GM18508 (cell line): ENCODE measurements around the gene PARP4.
"Not testable (repeated sequence)": the region's sequence is repeated elsewhere in the genome, so short reads cannot be mapped to it uniquely, and the experiment has no call there.

ENCODE experiments used
- ATAC-seq: cut with Tn5 transposase; IDR thresholded peaks from one replicate; pipeline ENCODE4 v1.9.1; 2021; ENCODE audit warnings: moderate number of reproducible peaks; ENCODE audit not compliant: insufficient read depth, unreplicated experiment

Gene PARP4

DNA sequence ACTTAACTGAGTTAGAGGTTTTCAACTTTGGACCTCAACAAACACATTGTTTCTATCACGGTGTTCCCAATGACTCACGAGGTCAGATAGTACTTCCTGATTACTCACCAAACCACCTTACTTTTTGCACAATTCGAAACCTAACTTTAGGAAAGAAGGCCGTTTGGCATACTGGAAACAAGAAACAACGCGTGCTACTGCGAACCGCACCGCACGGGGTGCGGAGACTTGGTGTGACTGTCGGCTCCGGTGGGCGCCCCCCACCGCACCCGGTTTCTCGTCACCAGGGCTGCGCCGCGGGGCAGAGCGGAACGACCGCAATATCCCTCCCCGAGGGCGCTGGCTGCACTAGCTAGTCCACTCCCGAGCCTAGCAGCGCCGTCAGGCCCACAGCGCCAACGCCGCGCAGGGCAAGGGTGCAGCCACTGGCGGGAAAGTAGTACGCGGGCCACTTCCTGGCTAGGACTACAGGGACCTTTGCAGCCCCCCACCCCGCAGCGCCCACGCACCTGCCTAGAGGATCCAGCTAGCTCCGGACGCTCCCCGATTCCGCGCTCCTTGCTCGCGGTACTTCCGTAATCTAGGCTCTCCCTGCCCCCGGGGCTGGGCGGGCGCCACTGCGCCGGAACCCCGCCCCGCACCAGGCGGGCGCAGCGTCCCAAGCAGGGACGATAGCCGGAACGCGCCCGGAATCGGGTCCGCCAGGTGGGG, at the start of gene PARP4:
TSS of gene PARP4 (minus strand) at position 582 of the 711 bp plus-strand sequence. CDS start 9,002 bp downstream, outside the sequence.
- peak; percentile 54 for ATAC-seq

DNA sequence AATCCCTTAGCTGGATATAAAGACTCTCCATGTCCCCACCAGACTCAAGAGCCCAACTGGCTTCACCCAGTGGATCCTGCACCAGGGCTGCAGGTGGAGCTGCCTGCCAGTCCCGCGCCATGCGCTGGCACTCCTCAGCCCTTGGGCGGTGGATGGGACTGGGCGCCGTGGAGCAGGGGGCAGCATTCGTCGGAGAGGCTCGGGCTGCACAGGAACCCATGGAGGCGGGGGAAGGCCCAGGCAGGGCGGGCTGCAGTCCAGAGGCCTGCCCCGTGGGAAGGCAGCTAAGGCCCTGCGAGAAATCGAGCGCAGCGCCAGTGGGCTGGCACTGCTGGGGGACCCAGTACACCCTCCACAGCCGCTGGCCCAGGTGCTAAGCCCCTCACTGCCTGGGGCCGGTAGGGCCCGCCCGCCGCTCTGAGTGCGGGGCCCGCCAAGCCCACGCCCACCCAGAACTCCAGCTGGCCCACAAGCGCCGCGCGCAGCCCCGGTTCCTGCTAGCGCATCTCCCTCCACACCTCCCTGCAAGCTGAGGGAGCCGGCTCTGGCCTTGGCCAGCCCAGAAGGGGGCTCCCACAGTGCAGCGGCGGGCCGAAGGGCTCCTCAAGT, 48.1 kb upstream of the PARP4 start:
- ATAC-seq: not testable (repeated sequence)

DNA sequence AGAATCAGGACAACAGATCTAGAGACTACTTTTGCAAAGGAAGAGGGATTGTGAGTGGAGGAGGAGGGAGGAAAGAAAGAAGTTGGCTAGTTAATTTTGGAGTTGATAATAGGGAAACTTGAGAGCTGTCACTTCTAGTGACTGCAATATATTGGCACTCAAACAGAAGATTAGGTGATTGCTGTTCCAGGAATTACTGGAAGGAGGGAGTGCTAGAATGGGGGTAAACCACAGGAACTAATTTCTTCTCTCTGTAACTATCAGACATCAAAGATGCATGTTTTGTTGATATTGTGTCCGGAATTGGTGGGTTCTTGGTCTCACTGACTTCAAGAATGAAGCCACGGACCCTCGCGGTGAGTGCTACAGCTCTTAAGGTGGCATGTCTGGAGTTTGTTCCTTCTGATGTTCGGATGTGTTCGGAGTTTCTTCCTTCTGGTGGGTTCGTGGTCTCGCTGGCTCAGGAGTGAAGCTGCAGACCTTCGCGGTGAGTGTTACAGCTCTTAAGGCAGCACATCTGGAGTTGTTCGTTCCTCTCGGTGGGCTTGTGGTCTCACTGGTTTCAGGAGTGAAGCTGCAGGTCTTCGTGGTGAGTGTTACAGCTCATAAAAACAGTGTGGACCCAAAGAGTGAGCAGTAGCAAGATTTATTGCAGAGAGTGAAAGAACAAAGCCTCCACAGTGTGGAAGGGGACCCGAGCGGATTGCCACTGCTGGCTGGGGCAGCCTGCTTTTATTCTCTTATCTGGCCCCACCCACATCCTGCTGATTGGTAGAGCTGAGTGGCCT, 47.0 kb upstream of the PARP4 start:
- not testable (repeated sequence) for ATAC-seq

DNA sequence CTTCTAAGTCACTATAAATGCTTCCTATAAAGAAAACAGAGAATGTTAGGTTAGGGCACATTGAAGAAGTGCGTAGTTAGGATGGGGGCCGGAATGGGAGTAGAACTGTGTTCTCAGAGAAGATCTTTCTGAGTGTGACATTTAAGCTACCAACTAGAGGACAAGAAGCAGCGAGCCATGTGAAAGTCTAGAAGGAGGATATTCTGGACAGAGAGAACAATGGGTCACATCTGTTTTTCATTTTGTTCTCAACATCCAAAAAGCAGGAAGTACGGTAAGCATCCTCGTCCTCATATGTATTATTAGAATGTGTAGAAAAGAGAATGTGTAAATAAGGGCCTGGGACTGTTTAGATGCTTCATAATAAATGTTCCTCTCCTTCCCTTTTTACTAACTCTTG, 44.5 kb upstream of the PARP4 start:
- no peak for ATAC-seq

DNA sequence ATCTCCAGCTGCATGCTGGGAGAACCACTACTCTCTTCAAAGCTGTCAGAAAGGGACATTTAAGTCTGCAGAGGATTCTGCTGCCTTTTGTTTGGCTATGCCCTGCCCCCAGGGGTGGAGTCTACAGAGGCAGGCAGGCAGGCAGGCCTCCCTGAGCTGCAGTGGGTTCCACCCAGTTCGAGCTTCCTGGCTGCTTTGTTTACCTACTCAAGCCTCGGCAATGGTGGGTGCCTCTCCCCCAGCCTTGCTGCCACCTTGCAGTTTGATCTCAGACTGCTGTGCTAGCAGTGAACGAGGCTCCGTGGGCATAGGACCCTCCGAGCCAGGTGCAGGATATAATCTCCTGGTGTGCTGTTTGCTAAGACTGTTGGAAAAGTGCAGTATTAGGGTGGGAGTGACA, 41.3 kb upstream of the PARP4 start:
- not testable (repeated sequence) for ATAC-seq

DNA sequence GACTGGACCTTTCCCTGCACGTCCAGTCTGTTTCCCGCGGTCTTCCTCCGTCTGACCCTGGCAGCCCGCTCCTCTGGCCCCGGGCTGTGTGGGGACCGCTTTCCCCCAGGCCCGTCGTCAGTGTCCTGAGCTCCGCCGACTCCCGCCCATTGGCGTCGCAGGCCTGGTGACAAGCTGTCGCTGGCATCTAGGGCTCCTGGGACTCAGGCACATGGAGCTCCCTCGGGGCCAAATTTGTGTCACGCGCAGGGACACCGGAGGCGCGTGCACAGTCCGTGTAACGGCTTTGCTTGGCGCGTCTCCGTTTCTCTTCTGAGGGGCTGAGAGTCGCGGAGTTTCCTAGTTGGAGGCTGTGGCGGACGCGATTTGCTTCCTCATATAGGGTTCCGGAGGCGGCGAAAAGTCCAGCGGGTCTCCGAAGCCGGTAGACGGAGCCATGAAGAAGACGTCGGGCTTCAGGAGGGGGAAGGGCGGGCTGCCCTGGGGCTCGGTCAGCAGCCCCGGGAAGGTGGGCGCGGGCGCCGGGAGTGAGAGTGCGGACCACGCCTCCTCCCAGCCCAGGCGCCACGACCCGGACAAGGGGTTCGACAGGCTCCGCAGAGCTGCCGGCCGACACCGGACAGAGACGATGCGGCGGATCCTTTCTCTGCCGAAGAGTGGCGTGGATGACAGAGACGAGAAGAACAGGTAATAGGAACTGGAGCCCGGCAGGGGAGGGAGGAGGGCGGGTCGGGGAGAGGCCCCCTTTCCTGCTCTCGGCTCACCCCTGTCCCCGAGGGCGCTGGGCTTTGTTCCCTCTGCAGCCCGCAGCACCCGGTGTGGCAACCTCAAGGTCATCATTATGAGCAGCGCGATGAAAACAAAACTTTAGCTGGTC, 29.1 kb upstream of the PARP4 start:
- not testable (repeated sequence) for ATAC-seq

DNA sequence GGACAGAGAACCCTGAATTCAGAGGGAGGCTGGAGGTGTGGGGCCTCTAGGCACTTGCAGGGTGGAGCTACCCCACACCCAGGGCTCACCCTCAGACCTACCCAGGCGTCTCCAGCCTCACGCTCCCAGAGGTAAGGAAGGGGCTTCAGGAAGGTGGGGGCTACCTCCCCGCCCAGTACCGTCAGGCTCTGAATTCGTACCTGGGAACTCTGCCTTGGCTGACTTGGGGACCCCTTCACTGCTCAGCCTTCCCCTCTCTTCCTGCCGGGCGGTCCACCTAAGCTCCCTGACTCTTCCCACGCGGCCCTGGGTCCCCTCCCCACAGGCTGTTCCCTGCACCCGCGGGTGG, 28.5 kb upstream of the PARP4 start:
- no peak for ATAC-seq

DNA sequence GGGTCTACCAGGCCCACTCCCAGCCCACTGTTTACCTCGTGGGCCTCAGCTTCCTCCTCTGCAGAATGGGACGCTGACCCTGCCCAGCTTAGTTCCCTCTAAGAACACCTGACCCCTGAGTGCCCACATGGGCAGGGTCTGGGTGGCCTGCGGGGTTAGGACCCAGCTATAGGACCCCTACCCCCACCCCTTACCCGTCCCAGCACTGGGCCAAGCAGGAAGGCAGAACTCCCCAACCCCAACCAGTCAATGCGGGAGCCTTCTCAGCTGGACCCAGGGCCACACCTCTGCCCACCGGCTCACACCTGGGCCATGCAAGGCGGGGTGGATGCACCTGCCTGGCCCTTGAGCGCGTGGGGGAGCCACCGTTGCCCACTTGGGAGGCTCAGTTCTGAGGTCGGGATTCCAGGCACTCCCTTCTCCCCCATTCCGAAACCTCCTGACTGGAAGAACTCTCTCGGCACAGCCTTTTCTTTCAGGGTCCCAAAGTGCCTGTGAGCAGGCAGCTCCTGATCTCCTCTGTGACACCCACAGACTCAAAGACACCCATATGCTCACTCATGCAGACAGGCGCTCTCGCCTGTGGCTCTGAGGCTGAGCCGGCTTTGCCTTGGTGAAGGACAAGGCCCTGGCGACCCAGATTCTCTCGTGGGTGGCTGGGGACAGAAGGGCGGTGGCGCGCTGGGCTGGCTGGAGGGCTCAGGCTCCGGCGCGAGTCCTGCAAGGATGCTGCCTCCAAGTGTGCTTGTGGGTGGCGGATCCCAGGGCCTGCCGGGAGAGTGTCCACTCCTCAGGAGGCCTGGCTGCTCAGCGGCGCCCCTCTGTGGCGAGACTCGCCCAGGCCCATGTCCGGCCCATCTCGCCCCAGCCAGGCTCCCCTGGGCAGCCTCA, 27.9 kb upstream of the PARP4 start:
- ATAC-seq: no peak

DNA sequence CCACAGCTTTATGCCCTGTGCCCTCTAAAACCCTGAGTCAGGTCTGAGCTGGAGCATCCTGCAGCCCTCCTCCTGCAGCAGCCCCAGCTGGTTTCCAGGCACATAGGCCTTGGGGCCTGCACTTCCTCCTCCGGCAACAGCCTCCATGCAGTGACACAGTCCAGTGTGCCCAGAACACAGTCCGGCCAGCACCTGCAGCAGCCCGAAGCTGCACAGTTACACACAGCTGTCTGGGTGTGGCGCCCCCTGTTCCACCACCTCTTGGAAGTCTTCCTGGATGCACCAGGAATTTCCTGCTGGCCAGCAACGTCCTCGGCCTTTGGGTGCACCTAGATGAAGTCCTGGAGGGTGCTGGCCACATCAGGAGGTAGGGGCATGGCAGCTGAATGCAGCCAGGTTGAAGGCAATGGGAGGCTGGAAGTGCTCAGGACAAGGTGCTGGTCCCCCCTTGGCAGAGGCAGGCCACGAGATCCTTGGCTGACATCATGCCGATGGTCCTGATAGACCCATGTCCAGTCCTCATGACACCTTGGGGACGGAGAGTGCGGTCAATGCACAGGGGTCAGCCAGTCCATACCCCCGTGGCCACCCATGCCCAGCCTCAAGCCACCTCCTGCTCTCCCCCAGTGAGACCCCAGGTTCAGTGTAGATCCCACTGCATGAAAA, 27.1 kb upstream of the PARP4 start:
- ATAC-seq: no peak

DNA sequence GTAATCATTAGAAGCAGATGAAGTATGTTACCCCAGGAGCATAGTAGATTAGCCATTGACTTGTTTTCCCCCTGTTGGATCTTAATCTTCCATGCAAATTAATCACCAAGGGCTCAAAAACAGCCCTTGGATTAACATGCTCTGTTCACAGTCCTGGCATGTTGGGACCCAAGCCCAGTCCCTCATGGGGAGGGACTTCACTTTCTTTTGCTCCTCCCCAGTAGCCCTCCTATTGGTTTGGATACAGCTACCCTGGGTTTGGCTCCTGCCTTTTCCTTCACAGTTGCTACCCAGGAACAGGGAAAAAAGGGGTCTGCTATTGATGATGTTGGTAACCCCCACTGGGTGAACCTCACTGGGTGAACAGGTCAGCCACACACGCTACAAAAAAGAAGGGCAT, 16.9 kb upstream of the PARP4 start:
- no peak for ATAC-seq

DNA sequence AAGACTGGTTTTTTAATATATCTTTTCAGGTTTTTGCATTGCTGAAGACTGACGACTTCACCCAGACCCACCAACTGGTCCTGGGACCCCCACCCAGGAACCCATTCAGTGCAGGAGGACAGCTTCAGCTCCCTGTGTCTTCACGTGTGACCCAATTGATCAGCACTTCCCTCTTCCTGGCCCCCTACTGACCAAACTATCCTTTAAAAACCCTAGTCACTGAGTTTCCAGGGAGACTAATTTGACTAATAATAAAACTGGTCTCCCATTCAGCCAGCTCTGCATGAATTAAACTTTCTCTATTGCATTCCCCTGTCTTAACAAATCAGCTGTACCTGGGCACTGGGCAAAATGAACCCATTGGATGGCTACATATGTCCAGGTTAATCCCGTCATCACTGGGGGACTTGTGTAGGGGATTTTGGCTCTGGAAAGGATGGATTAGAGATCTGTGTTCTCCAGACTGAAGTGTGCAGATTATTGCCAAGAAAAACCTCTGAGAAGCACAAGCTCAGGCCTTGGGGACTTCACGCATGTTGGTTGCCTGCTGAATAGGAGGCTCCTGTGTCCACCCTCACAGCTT, 16.3 kb upstream of the PARP4 start:
- no peak for ATAC-seq

DNA sequence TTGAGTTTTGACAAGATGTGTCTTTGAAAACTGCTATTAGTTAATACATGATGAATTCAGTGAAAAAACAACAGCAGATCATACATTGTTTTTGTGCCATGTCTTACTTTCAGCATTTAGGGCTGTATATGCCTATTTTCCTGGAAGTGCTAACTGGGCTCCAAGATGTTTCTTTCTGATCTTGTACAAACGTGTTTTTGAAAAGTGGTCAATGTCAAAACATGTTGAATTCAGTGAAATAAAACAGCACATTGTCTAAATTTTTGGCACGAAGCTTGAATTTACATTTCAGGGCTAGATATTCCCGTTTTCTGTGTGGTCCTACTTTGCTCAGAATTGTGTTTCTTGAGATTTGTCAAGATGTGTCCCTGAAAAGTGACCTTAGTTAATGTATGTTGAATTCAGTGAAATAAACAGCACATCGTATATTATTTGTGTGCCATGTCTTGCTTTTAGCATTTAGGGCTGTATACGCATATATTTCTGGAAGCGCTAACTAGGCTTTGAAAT, 14.7 kb upstream of the PARP4 start:
- no peak for ATAC-seq

DNA sequence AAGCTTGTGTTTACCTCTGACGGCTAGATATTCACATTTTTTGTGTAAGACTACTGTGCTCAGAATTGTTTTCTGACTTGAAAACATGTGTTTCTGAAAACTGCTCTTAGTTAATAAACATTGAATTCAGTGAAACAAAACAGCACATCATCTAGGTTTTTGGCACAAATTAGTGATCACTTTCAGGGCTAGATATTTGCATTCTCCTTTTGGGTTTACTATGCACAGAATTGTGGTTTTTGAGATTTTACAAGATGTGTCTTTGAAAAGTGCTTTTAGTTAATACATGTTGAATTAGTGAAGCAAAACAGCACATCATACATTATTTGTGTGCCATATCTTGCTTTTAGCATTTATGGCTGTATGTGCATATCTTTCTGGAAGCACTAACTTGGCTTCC, 8.2 kb upstream of the PARP4 start:
- no peak for ATAC-seq

DNA sequence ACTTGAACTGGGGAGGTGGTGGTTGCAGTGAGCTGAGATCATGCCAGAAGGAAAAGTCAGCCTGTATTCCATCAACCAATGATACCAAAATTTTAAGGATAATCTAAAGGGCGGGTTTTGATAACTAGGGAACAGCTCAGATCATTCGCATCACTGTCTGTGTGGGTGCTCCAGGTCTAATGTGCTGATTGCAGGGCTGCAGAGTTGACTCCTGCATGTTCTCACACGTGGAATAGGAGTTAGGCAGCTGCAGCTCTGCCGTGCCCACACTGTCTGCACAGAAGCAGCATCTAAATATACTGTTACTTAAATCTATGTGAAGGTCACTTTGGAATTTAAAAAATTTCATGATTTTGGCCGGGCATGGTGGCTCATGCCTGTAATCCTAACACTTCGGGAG, 4.3 kb upstream of the PARP4 start:
- ATAC-seq: no peak

DNA sequence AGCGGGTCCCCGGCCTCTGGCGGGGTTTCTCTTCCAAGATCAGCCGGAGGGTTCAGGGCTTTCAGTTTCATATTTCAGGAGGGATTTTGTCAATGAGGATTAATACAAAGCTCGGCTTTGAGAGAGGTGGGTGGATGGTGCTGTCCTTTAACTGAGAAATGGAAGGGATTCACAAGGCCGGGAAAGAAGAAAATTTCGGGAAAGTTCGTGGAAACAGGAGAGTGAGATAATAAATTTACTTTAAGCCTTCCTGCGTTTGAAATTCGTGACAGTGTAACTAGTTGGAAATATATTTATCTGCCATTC, 283 bp upstream of the PARP4 start:
- ATAC-seq: no peak

DNA sequence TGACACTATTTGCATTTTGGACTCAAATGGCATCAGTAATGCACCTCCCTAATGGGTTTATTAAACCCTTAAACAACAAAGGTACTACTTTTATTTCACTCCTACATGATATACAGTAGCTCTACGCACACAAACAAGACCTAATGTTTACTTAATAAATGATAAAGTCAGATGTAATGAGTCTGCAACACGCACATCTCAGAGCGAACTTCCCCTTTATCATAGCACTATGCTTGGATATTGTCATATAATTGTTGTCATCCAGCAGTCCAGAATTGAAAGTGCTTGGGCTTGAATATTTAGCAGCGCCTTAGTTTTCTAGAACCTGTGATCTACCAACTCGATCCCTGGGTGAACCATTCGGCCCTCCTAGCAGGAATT, 772 bp downstream of the PARP4 start:
- peak; percentile 9 for ATAC-seq

DNA sequence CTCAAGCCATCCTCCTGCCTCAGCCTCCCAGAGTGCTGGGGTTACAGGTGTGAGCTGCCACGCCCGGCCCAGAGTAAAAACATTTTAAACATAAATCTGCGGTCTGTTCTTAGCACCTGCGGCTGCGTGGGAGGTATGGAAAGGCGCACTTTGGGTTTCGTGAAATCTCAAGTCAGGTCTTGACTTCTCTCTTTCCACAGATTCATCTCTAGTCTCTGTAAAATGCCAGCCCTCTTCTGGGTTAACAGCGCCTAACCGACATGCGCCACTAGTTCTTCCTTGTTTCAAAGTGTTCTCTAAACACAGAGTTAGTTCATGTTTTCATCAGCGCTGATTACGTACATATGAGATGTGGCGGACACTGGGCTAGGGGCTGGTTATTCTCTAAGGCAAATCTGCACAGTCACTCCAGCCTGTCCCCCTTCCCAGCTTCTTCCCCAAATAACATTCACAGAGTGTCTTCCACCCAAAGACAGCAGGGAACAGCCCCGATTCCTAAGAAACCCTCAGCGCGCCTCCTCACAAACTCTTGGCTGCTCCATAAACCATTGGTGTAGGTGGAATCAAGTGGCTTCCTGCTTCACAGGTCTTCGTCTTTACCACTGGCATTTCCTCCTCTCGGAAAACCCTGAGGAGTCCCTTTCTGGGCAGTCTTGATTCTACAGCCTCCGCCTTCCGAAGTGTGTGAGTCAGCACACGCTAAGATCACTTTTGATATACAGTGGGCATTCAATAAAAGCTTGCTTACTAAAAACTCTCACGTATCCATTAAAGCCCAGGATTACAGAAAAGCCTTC, 1.4 kb downstream of the PARP4 start:
- ATAC-seq: no peak
